Skeletal muscle tissue (tissue), 4 donors: ENCODE measurements around the gene MED22. TPM values are rescaled to one million over a fixed set of nuclear protein-coding genes. Genes with fewer than 3 reads are reported as not detected.
"Not testable (repeated sequence)": the region's sequence is repeated elsewhere in the genome, so short reads cannot be mapped to it uniquely, and the experiment has no call there.

Source experiments
- H3K27ac ChIP-seq: one replicate; pipeline ENCODE4 v1.7.0; 2013; ENCODE audit warnings: mild to moderate bottlenecking, low read depth, low read length, inconsistent platforms
- H3K27me3 ChIP-seq, 3 donors: one replicate each; pipeline ENCODE4 v1.7.0; 2013; ENCODE audit warnings: low read length in 3 of 3; ENCODE audit not compliant: control insufficient read depth in 3 of 3, insufficient read depth in 3 of 3
- H3K36me3 ChIP-seq, 3 donors: one replicate each; pipeline ENCODE4 v1.7.0; 2013; ENCODE audit warnings: low read length in 3 of 3; ENCODE audit not compliant: control insufficient read depth in 3 of 3, insufficient read depth in 3 of 3
- H3K4me1 ChIP-seq, 3 donors: one replicate each; pipeline ENCODE4 v1.7.0; 2013; ENCODE audit warnings: low read length in 3 of 3, mild to moderate bottlenecking in 3 of 3; ENCODE audit not compliant: control insufficient read depth in 3 of 3, insufficient read depth in 3 of 3
- H3K4me3 ChIP-seq, 3 donors: one replicate each; pipeline ENCODE4 v1.7.0; 2013; ENCODE audit warnings: low read length in 3 of 3
- H3K9ac ChIP-seq, 3 donors: one replicate each; pipeline ENCODE4 v1.7.0; 2013; ENCODE audit warnings: low read length in 3 of 3, mild to moderate bottlenecking in 3 of 3, moderate library complexity in 2 of 3, low read depth in 1 of 3
- H3K9me3 ChIP-seq, 3 donors: one replicate each; pipeline ENCODE4 v1.7.0; 2013; ENCODE audit warnings: low read length in 3 of 3; ENCODE audit not compliant: control insufficient read depth in 3 of 3
- total RNA-seq: library from RNA; depleted of rRNA; stranded (reverse); fragments of >200 nt; gene quantifications from one replicate; pipeline ENCODE4 v1.2.3, GENCODE V29; 2014
- donor health status: Osteomylitis.

Gene MED22
- total RNA-seq, 1 donor from 2014 or later: 13.0 TPM

- Histone ChIP-seq H3K4me1 (peaks cover 12 to 23% (median 22%) of the 10 kb centered on the region in 3 donors), H3K9ac (no peak overlapping the region), H3K4me3 (no peak overlapping the region), H3K9me3 (no peaks in the 10 kb centered on the region), H3K27me3 (no peaks in the 10 kb centered on the region), H3K36me3 (peaks cover 0 to under 1% (median 0%) of the 10 kb centered on the region in 3 donors), H3K27ac (no peak overlapping the region)
Measured at GRCh38 chr9:133377721-133378216, 29.8 kb upstream of the MED22 start.

- peaks cover 17 to 28% (median 27%) of the 10 kb centered on the region in 3 donors for H3K4me1 ChIP-seq
- not testable (repeated sequence) for H3K27me3 ChIP-seq, H3K4me3 ChIP-seq, H3K9ac ChIP-seq, H3K9me3 ChIP-seq, H3K36me3 ChIP-seq, H3K27ac ChIP-seq
Measured at GRCh38 chr9:133377280-133377679, 29.3 kb upstream of the MED22 start.

GRCh38 chr9:133375724-133376654 is 28.1 kb upstream of the MED22 start, which contains the start of the genes STKLD1 and SURF4:
TSS of gene STKLD1 (plus strand) at chr9:133376366. CDS start at chr9:133376474, 108 bp downstream.
TSS of gene SURF4 (minus strand) at chr9:133376060. CDS start at chr9:133375969, 91 bp downstream.
- Histone ChIP-seq H3K4me1 (peaks cover 30 to 40% (median 40%) of the 10 kb centered on the region in 3 donors), H3K27me3 (no peaks in the 10 kb centered on the region), H3K9ac (peak within 1 kb of the TSS; percentile 92 to 94 (median 94)), H3K36me3 (peaks cover 0 to 4% (median 0%) of the 10 kb centered on the region in 3 donors), H3K4me3 (peak within 1 kb of the TSS; percentile 80 to 91 (median 85)), H3K9me3 (no peaks in the 10 kb centered on the region), H3K27ac (peak within 1 kb of the TSS; percentile 80)

- peaks cover 4 to 8% (median 5%) of the 10 kb centered on the region in 3 donors for H3K36me3 ChIP-seq
- no peaks in the 10 kb centered on the region for H3K27me3 ChIP-seq
- H3K4me3 ChIP-seq: peak overlapping the region; percentile 79 to 91 (median 85)
- H3K4me1 ChIP-seq: peaks cover 38 to 48% (median 48%) of the 10 kb centered on the region in 3 donors
- H3K9ac ChIP-seq: peak overlapping the region; percentile 92 to 94 (median 94)
- peak overlapping the region; percentile 80 for H3K27ac ChIP-seq
- H3K9me3 ChIP-seq: no peaks in the 10 kb centered on the region
Measured at GRCh38 chr9:133375116-133375723, 27.3 kb upstream of the MED22 start.

GRCh38 chr9:133374612-133375115 is 26.7 kb upstream of the MED22 start:
- Histone ChIP-seq H3K36me3 (peaks cover 5 to 11% (median 7%) of the 10 kb centered on the region in 3 donors), H3K9ac (peak overlapping the region; percentile 92 to 94 (median 94)), H3K27me3 (no peaks in the 10 kb centered on the region), H3K4me1 (peaks cover 40 to 54% (median 53%) of the 10 kb centered on the region in 3 donors), H3K4me3 (peak overlapping the region; percentile 79 to 91 (median 85)), H3K27ac (peak overlapping the region; percentile 80), H3K9me3 (no peaks in the 10 kb centered on the region)

- H3K27ac ChIP-seq: no peak overlapping the region
- peaks cover 7 to 13% (median 7%) of the 10 kb centered on the region in 3 donors for H3K36me3 ChIP-seq
- H3K4me1 ChIP-seq: peaks cover 63 to 79% (median 78%) of the 10 kb centered on the region in 3 donors
- H3K9me3 ChIP-seq: no peaks in the 10 kb centered on the region
- H3K27me3 ChIP-seq: no peaks in the 10 kb centered on the region
- peak overlapping the region in 2 of 3 donors; percentile 24 to 27 for H3K4me3 ChIP-seq
- H3K9ac ChIP-seq: peak overlapping the region in 1 of 3 donors; percentile 60
Measured at GRCh38 chr9:133372144-133372543, 24.2 kb upstream of the MED22 start.

GRCh38 chr9:133371261-133371711 is 23.4 kb upstream of the MED22 start:
- peak overlapping the region; percentile 40 to 60 (median 50) for H3K9ac ChIP-seq
- peak overlapping the region; percentile 36 for H3K27ac ChIP-seq
- peaks cover 15 to 21% (median 15%) of the 10 kb centered on the region in 3 donors for H3K36me3 ChIP-seq

GRCh38 chr9:133370685-133371084 is 22.8 kb upstream of the MED22 start:
- no peaks in the 10 kb centered on the region for H3K27me3 ChIP-seq
- peak overlapping the region; percentile 7 to 60 (median 40) for H3K9ac ChIP-seq
- H3K9me3 ChIP-seq: no peaks in the 10 kb centered on the region
- H3K4me1 ChIP-seq: peaks cover 65 to 74% (median 71%) of the 10 kb centered on the region in 3 donors
- no peak overlapping the region for H3K4me3 ChIP-seq
- H3K36me3 ChIP-seq: peaks cover 21 to 27% (median 21%) of the 10 kb centered on the region in 3 donors
- H3K27ac ChIP-seq: no peak overlapping the region

More at GRCh38 chr9:133371261-133371711, 23.4 kb upstream of the MED22 start:
- Histone ChIP-seq H3K4me1 (peaks cover 65 to 74% (median 71%) of the 10 kb centered on the region in 3 donors), H3K9me3 (no peaks in the 10 kb centered on the region), H3K27me3 (no peaks in the 10 kb centered on the region), H3K4me3 (peak overlapping the region in 1 of 3 donors; percentile 35)

GRCh38 chr9:133369933-133370332 is 22.0 kb upstream of the MED22 start:
- H3K9ac ChIP-seq: peak overlapping the region in 2 of 3 donors; percentile 20 to 40
- H3K36me3 ChIP-seq: peaks cover 27 to 34% (median 27%) of the 10 kb centered on the region in 3 donors
- no peak overlapping the region for H3K4me3 ChIP-seq
- no peak overlapping the region for H3K27ac ChIP-seq
- no peaks in the 10 kb centered on the region for H3K27me3 ChIP-seq
- H3K9me3 ChIP-seq: no peaks in the 10 kb centered on the region
- H3K4me1 ChIP-seq: peaks cover 62 to 71% (median 69%) of the 10 kb centered on the region in 3 donors
